IMR-90 (cell line): Measurements from ENCODE around the gene LUC7L. TPM values are rescaled to one million over a fixed set of nuclear protein-coding genes. Genes with fewer than 3 reads are reported as not detected.

ENCODE experiments used
- ATAC-seq: fragments of 200-7000 bp; cut with Tn5 transposase; 2 replicates; pipeline ENCODE4 v1.9.1; 2020; ENCODE audit warnings: low read depth, mild to moderate bottlenecking, moderate library complexity
- BruUV-seq: library from RNA; stranded (reverse); fragments of 400-500 nt; replicated peaks from 2 replicates; lab custom pipeline; 2021; lab: Mats Ljungman, UMichigan
- CTCF ChIA-PET: fragments of 300-600 bp; formaldehyde crosslinking; extraction: SDS; loops from one replicate; lab custom pipeline; 2021; ENCODE audit warnings: antibody characterized with exemption; lab: Yijun Ruan, JAX
- POLR2A ChIA-PET: fragments of 300-600 bp; sonication (Branson Sonifier 250); formaldehyde crosslinking; loops from one replicate; lab custom pipeline; 2022; ENCODE audit warnings: antibody characterized with exemption; ENCODE audit not compliant: unreplicated experiment; lab: Charles Lee
- DNase-seq: peaks from one replicate; pipeline ENCODE4 v3.0.0; 2013
- H2AFZ ChIP-seq: replicated peaks from 2 replicates; pipeline ENCODE3; 2013; ENCODE audit warnings: low read length, mild to moderate bottlenecking; ENCODE audit not compliant: poor library complexity
- H2AK5ac ChIP-seq: 2 replicates; pipeline ENCODE4 v1.6.1; 2013; ENCODE audit warnings: low read depth, low read length, inconsistent platforms
- H2AK9ac ChIP-seq: replicated peaks from 2 replicates; pipeline ENCODE3; 2013; ENCODE audit warnings: mild to moderate bottlenecking, low read depth, low read length, moderate library complexity; ENCODE audit not compliant: poor library complexity
- H2BK120ac ChIP-seq: 2 replicates; pipeline ENCODE4 v1.6.1; 2013; ENCODE audit warnings: low read depth, low read length, inconsistent platforms
- H2BK15ac ChIP-seq: 3 replicates; pipeline ENCODE4 v1.6.1; 2013; ENCODE audit warnings: low read depth, low read length, inconsistent platforms
- H2BK20ac ChIP-seq: 2 replicates; pipeline ENCODE4 v1.6.1; 2013; ENCODE audit warnings: low read depth, mild to moderate bottlenecking, inconsistent platforms, low read length, moderate library complexity
- H2BK5ac ChIP-seq: 2 replicates; pipeline ENCODE4 v1.6.1; 2013; ENCODE audit warnings: mild to moderate bottlenecking, low read depth, low read length, inconsistent platforms; ENCODE audit not compliant: poor library complexity, severe bottlenecking
- H3K14ac ChIP-seq: replicated peaks from 2 replicates; pipeline ENCODE4 v1.6.1; 2013; ENCODE audit warnings: low read depth, low read length, inconsistent platforms
- H3K18ac ChIP-seq: 2 replicates; pipeline ENCODE4 v1.6.1; 2013; ENCODE audit warnings: low read depth, low read length, control low read depth
- H3K23ac ChIP-seq: 2 replicates; pipeline ENCODE4 v1.6.1; 2013; ENCODE audit warnings: low read depth, low read length, inconsistent platforms
- H3K27ac ChIP-seq: 2 replicates; pipeline ENCODE4 v1.5.1; 2013; ENCODE audit warnings: mild to moderate bottlenecking, control low read depth, low read length; ENCODE audit not compliant: insufficient read depth
- H3K27me3 ChIP-seq: 2 replicates; pipeline ENCODE4 v1.6.1; 2013; ENCODE audit warnings: low read length; ENCODE audit not compliant: control insufficient read depth, insufficient read depth
- H3K36me3 ChIP-seq: 2 replicates; pipeline ENCODE4 v1.6.1; 2013; ENCODE audit warnings: low read length, mixed read lengths; ENCODE audit not compliant: control insufficient read depth, insufficient read depth
- H3K4ac ChIP-seq: 2 replicates; pipeline ENCODE4 v1.6.1; 2013; ENCODE audit warnings: low read depth, low read length, inconsistent platforms
- H3K4me1 ChIP-seq: 2 replicates; pipeline ENCODE4 v1.6.1; 2013; ENCODE audit warnings: low read length, mixed read lengths; ENCODE audit not compliant: control insufficient read depth, insufficient read depth
- H3K4me2 ChIP-seq: 2 replicates; pipeline ENCODE4 v1.6.1; 2013; ENCODE audit warnings: low read depth, mild to moderate bottlenecking, control low read depth, low read length, moderate library complexity
- H3K4me3 ChIP-seq: 2 replicates; pipeline ENCODE4 v1.5.1; 2013; ENCODE audit warnings: low read depth, mild to moderate bottlenecking, control low read depth, low read length, moderate library complexity; ENCODE audit not compliant: insufficient read depth
- H3K56ac ChIP-seq: 2 replicates; pipeline ENCODE4 v1.6.1; 2013; ENCODE audit warnings: low read length, inconsistent platforms; ENCODE audit not compliant: insufficient read depth; ENCODE audit errors: extremely low read depth
- H3K79me1 ChIP-seq, 2 experiments: 2 replicates each; pipeline ENCODE4 v1.6.1; 2013; ENCODE audit warnings: low read length in 2 of 2, inconsistent platforms in 1 of 2, low read depth in 1 of 2
- H3K9ac ChIP-seq: 2 replicates; pipeline ENCODE4 v1.6.1; 2013; ENCODE audit warnings: low read depth, low read length, control low read depth
- H3K9me1 ChIP-seq: 2 replicates; pipeline ENCODE4 v1.6.1; 2013; ENCODE audit warnings: low read length, inconsistent platforms; ENCODE audit not compliant: insufficient read depth
- H3K9me3 ChIP-seq: 2 replicates; pipeline ENCODE4 v1.6.1; 2013; ENCODE audit warnings: low read length; ENCODE audit not compliant: control insufficient read depth, insufficient read depth
- H4K20me1 ChIP-seq: 2 replicates; pipeline ENCODE4 v1.6.1; 2013; ENCODE audit warnings: low read length, inconsistent platforms; ENCODE audit not compliant: insufficient read depth
- H4K5ac ChIP-seq: 2 replicates; pipeline ENCODE4 v1.6.1; 2013; ENCODE audit warnings: mild to moderate bottlenecking, low read depth, low read length, control low read depth
- H4K8ac ChIP-seq, 2 experiments: 2 replicates each; pipeline ENCODE4 v1.6.1; 2013; ENCODE audit warnings: low read depth in 2 of 2, low read length in 2 of 2, control low read depth in 1 of 2, inconsistent platforms in 1 of 2
- H4K91ac ChIP-seq: 2 replicates; pipeline ENCODE4 v1.6.1; 2013; ENCODE audit warnings: low read depth, low read length, inconsistent platforms; ENCODE audit not compliant: insufficient read depth
- CHD1 ChIP-seq: IDR thresholded peaks from 2 replicates; pipeline ENCODE4 v1.6.1; 2012; ENCODE audit warnings: low read depth, low read length, improper control_type of control experiment
- WGBS, 2 experiments: methylation state at CpG; one replicate each; pipeline versions ENCODE4 v1.1.5 to v1.1.7; 2013; ENCODE audit warnings: missing lambda C conversion rate in 2 of 2; ENCODE audit not compliant: insufficient read length in 1 of 2; ENCODE audit errors: extremely low coverage in 2 of 2; 5-methylcytosine and 5-hydroxymethylcytosine counted together
- dilution Hi-C: fragments of 300-500 bp; cut with HindIII; formaldehyde crosslinking; loops from one replicate; pipeline ENCODE4 v1.14.3; 2018; ENCODE audit warnings: low sequenced_read_pairs; ENCODE audit not compliant: unreplicated experiment
- in situ Hi-C: fragments of 300-500 bp; cut with MboI; formaldehyde crosslinking; loops from 3 replicates; pipeline ENCODE4 v1.14.3; 2019; ENCODE audit warnings: low sequenced_read_pairs, inconsistent platforms, mixed read lengths
- intact Hi-C: fragments of 100-400 bp; cut with micrococcal nuclease; formaldehyde crosslinking; loops from 2 replicates; pipeline ENCODE4 v1.10.0; 2022
- polyA plus RNA-seq, 3 experiments: library from polyadenylated mRNA; depleted of rRNA; stranded (reverse); fragments of >200 nt; gene quantifications; 2 replicates each; pipeline ENCODE4 v1.2.3, GENCODE V29; 2012; ENCODE audit warnings: low replicate concordance in 1 of 3
- total RNA-seq: library from RNA; depleted of rRNA; stranded (reverse); fragments of >200 nt; gene quantifications from 2 replicates; pipeline ENCODE4 v1.2.3, GENCODE V29; 2012
- TF ChIP-seq, protein P1 (sequence below): conservative IDR thresholded peaks from 2 replicates; pipeline ENCODE4 v1.5.1; 2012; ENCODE audit warnings: mild to moderate bottlenecking, low read depth, low read length, improper control_type of control experiment

LUC7L gene
- total and polyA plus RNA-seq, 2 of the 4 experiments (the other 2 are of a cell fraction) = 21.5 to 55.6 TPM

DNA sequence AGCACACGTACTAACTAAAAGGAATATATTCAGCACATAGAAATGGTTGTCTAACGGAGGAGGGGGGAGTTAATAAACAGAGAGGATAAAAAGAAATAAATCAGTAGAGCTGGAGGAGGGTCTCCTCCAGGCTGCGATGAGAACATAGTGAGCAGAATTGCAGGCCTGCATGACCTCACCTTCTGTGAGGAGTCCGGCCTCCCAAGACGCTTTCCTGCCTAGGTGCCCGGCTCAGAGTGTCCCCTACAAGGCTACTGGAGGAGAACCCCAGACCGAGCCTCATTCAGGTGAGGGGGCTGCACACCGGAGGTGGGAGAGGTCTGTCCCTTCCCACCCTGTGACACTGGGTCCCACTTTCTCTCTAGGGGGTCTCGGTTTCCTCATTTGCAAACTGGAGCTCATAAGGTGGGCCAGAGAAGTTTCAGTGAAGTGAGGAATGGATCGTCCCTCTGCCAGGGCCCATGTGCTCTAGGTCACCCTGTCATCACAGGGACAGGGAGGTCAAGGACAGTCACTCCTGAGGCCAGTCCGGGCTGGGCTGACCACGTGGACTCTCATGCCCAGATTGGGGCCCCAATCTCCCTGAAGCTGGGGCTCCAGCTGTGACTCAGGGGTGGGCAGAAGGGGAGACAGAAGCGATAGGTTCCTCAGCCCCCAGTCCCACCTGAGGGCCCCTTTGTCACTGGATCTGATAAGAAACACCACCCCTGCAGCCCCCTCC lies 66.8 kb downstream of the LUC7L start:
- POLR2A ChIA-PET = no interaction called here
- Histone ChIP-seq H3K9ac (no peak overlapping the region), H3K4me3 (no peak overlapping the region), H4K91ac (no peak overlapping the region), H2AK5ac (no peak overlapping the region), H4K5ac (no peak overlapping the region), H2AFZ (no peak overlapping the region), H3K23ac (no peak overlapping the region; the same call in 1 of the 2 replicates), H3K36me3 (no peaks in the 10 kb centered on the region), H2BK5ac (no peak overlapping the region), H2BK20ac (no peak overlapping the region), H4K8ac (no peak overlapping the region), H2BK15ac (no peak overlapping the region), H3K4me1 (no peaks in the 10 kb centered on the region; the same call in 1 of the 2 replicates), H3K18ac (no peak overlapping the region), H3K56ac (no peak overlapping the region), H3K9me3 (no peaks in the 10 kb centered on the region; the same call in none of the 2 replicates), H3K79me1 (no peaks in the 10 kb centered on the region), H2AK9ac (no peak overlapping the region), H3K9me1 (no peaks in the 10 kb centered on the region), H4K20me1 (peaks cover 5% of the 10 kb centered on the region; the same call in 1 of the 2 replicates), H3K27me3 (peaks cover 51% of the 10 kb centered on the region), H3K4ac (no peak overlapping the region), H3K4me2 (no peak overlapping the region), H3K27ac (no peak overlapping the region), H2BK120ac (no peak overlapping the region), H3K14ac (no peak overlapping the region)
- dilution Hi-C loops = no loop called here
- no peak for DNase-seq
- CTCF ChIA-PET = no interaction called here
- BruUV-seq = no TSS peak
- TF ChIP-seq CHD1 = no peak
- TF ChIP-seq, protein P1, sequence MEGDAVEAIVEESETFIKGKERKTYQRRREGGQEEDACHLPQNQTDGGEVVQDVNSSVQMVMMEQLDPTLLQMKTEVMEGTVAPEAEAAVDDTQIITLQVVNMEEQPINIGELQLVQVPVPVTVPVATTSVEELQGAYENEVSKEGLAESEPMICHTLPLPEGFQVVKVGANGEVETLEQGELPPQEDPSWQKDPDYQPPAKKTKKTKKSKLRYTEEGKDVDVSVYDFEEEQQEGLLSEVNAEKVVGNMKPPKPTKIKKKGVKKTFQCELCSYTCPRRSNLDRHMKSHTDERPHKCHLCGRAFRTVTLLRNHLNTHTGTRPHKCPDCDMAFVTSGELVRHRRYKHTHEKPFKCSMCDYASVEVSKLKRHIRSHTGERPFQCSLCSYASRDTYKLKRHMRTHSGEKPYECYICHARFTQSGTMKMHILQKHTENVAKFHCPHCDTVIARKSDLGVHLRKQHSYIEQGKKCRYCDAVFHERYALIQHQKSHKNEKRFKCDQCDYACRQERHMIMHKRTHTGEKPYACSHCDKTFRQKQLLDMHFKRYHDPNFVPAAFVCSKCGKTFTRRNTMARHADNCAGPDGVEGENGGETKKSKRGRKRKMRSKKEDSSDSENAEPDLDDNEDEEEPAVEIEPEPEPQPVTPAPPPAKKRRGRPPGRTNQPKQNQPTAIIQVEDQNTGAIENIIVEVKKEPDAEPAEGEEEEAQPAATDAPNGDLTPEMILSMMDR = no peak
- 80% methylated on average over 1 of the region's 13 CpGs; no CpG with 5 or more reads in 1 of the 2 experiments for WGBS, 2 experiments
- intact Hi-C loops = no loop called here
- ATAC-seq = no peak
- in situ Hi-C loops = no loop called here
